Type B pancreatic cell (in vitro differentiated cells): Measurements from ENCODE around the gene COQ2. TPM values are rescaled to one million over a fixed set of nuclear protein-coding genes. Genes with fewer than 3 reads are reported as not detected.

ENCODE experiments used
- DNase-seq: peaks from one replicate; pipeline ENCODE4 v3.0.0; 2021; ENCODE audit warnings: mixed read lengths; ENCODE audit not compliant: unreplicated experiment; ENCODE audit errors: extremely low spot score
- H3K27ac Mint-ChIP-seq: 2 replicates; pipeline ENCODE4 v1.8.0; 2021; ENCODE audit warnings: mild to moderate bottlenecking, mixed read lengths
- H3K27me3 Mint-ChIP-seq: 2 replicates; pipeline ENCODE4 v1.8.0; 2021; ENCODE audit warnings: mixed read lengths
- H3K36me3 Mint-ChIP-seq: 2 replicates; pipeline ENCODE4 v1.8.0; 2021; ENCODE audit warnings: mixed read lengths
- H3K4me1 Mint-ChIP-seq: one replicate; pipeline ENCODE4 v1.8.0; 2021; ENCODE audit warnings: mixed read lengths; ENCODE audit not compliant: unreplicated experiment
- H3K4me3 Mint-ChIP-seq: 2 replicates; pipeline ENCODE4 v1.8.0; 2021; ENCODE audit warnings: mild to moderate bottlenecking, mixed read lengths
- H3K9me3 Mint-ChIP-seq: 2 replicates; pipeline ENCODE4 v1.8.0; 2021; ENCODE audit warnings: mixed read lengths
- total RNA-seq: library from RNA; stranded (reverse); gene quantifications from 2 replicates; pipeline ENCODE4 v1.2.1, GENCODE V29; 2021; ENCODE audit warnings: low replicate concordance
- TF ChIP-seq, protein P1 (sequence below): fragments of 200-600 bp; sonication (generic); conservative IDR thresholded peaks from 2 replicates; pipeline ENCODE4 v1.5.0; 2021; ENCODE audit warnings: antibody characterized with exemption, mild to moderate bottlenecking

COQ2 gene
- total RNA-seq, 1 donor from 2014 or later: 16.5 TPM

- Mint-ChIP-seq H3K27me3 (no peaks in the 10 kb centered on the region), H3K36me3 (peaks cover 4% of the 10 kb centered on the region), H3K27ac (no peak overlapping the region), H3K9me3 (no peaks in the 10 kb centered on the region), H3K4me1 (no peaks in the 10 kb centered on the region), H3K4me3 (no peak overlapping the region)
- DNase-seq: no peak
- TF ChIP-seq, protein P1, sequence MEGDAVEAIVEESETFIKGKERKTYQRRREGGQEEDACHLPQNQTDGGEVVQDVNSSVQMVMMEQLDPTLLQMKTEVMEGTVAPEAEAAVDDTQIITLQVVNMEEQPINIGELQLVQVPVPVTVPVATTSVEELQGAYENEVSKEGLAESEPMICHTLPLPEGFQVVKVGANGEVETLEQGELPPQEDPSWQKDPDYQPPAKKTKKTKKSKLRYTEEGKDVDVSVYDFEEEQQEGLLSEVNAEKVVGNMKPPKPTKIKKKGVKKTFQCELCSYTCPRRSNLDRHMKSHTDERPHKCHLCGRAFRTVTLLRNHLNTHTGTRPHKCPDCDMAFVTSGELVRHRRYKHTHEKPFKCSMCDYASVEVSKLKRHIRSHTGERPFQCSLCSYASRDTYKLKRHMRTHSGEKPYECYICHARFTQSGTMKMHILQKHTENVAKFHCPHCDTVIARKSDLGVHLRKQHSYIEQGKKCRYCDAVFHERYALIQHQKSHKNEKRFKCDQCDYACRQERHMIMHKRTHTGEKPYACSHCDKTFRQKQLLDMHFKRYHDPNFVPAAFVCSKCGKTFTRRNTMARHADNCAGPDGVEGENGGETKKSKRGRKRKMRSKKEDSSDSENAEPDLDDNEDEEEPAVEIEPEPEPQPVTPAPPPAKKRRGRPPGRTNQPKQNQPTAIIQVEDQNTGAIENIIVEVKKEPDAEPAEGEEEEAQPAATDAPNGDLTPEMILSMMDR: no peak
These were observed 30.8 kb upstream of the COQ2 start for GRCh38 chr4:83315341-83315870.

GRCh38 chr4:83308672-83309071, 24.1 kb upstream of the COQ2 start:
- H3K4me1 Mint-ChIP-seq: no peaks in the 10 kb centered on the region
- H3K36me3 Mint-ChIP-seq: no peaks in the 10 kb centered on the region
- no peak overlapping the region for H3K4me3 Mint-ChIP-seq
- no peak overlapping the region for H3K27ac Mint-ChIP-seq
- TF ChIP-seq, protein P1: no peak
- no peaks in the 10 kb centered on the region for H3K9me3 Mint-ChIP-seq
- no peak for DNase-seq
- H3K27me3 Mint-ChIP-seq: no peaks in the 10 kb centered on the region

- H3K27ac Mint-ChIP-seq: no peak overlapping the region
- H3K9me3 Mint-ChIP-seq: no peaks in the 10 kb centered on the region
- H3K27me3 Mint-ChIP-seq: no peaks in the 10 kb centered on the region
- no peaks in the 10 kb centered on the region for H3K4me1 Mint-ChIP-seq
- H3K36me3 Mint-ChIP-seq: no peaks in the 10 kb centered on the region
- TF ChIP-seq, protein P1: no peak
- no peak overlapping the region for H3K4me3 Mint-ChIP-seq
- no peak for DNase-seq
These were observed 23.3 kb upstream of the COQ2 start for GRCh38 chr4:83307920-83308319.

GRCh38 chr4:83305187-83305586, 20.6 kb upstream of the COQ2 start:
- Mint-ChIP-seq H3K27ac (no peak overlapping the region), H3K9me3 (no peaks in the 10 kb centered on the region), H3K4me3 (no peak overlapping the region), H3K36me3 (no peaks in the 10 kb centered on the region), H3K27me3 (no peaks in the 10 kb centered on the region), H3K4me1 (no peaks in the 10 kb centered on the region)
- TF ChIP-seq, protein P1: no peak
- no peak for DNase-seq

DNA sequence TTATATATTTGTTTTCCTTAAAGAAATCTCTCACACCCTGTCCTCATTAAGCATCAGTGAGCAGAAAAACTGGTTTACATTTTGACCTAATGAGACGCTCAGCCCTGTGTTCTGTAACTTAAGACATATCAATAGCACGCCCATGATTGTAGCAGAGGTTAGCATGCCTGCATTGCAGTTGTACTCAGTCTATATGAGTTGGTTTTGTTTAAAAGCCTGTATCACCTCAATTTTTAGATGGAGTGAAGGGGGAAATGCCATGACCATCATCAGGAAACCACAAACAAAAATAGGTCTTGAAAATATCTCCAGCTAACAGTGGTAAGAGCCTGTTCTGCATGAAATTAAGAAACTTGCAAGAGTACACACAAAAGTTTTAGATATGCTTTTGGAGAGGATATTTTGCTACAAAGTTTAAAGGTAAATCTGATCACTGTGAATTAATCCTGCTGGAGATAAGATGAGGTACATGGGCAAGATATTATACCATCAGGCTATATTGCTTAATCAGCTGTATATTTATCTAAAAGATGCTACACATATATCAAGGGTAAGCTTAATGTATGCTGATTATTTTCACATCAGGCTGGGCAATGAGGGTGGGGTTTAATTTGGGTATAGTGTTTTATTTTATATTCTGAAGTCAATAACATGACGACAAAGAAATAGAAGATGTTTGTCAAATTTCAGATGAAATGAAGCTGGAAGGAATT, 13.1 kb upstream of the COQ2 start:
- no peak for DNase-seq
- H3K36me3 Mint-ChIP-seq: peaks cover 5% of the 10 kb centered on the region
- no peaks in the 10 kb centered on the region for H3K9me3 Mint-ChIP-seq
- no peaks in the 10 kb centered on the region for H3K4me1 Mint-ChIP-seq
- TF ChIP-seq, protein P1: no peak
- no peak overlapping the region for H3K27ac Mint-ChIP-seq
- H3K4me3 Mint-ChIP-seq: no peak overlapping the region
- no peaks in the 10 kb centered on the region for H3K27me3 Mint-ChIP-seq
